Fibroblast of mammary gland (primary cell): ENCODE measurements around the gene FURIN.

Experiments
- DNase-seq: peaks from one replicate; pipeline ENCODE4 v3.0.0-alpha.2; 2010; ENCODE audit warnings: low read depth
- H3K4me3 ChIP-seq: 2 replicates; pipeline ENCODE4 v1.5.1; 2011; ENCODE audit warnings: low read depth, mild to moderate bottlenecking, low read length, moderate library complexity; ENCODE audit not compliant: control insufficient read depth
- TF ChIP-seq, protein P1 (sequence below): conservative IDR thresholded peaks from 2 replicates; pipeline ENCODE4 v1.5.1; 2011; ENCODE audit warnings: low read depth, low read length, inconsistent platforms; ENCODE audit not compliant: control insufficient read depth, insufficient read depth

Gene FURIN

DNA sequence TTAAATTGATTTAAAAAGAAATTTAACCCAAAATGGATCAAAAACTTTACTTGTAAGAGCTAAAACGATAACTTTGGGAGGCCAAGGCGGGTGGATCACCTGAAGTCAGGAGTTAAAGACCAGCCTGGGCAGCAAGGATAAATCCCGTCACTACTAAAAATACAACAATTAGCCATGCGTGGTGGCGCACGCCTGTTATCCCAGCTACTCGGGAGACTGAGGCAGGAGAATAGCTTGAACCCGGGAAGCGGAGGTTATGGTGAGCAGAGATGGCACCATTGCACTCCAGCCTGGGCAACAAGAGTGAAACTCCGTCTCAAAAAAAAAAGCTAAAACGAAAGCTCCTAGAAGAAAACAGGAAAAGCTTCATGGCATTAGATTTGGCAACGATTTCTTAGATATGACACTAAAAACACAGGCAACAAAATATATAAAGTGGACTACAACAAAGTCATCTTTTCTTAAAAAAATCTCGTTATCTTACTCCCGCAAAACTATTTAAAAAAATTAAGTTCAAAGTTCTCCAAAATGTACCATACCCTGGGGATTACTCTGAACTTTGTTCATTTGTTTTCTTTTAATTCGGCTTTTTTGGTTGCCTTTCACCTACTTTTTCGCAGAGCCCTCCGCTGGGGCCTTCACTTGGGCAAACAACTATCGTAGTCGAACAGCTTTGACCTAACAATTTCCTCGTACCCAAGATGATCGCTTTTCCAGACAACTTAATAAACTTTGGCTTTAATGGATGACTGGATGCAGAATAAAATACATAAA lies 61.0 kb downstream of the FURIN start:
- DNase-seq: peak; percentile 53
- peak overlapping the region; percentile 68 for H3K4me3 ChIP-seq
- TF ChIP-seq, protein P1, sequence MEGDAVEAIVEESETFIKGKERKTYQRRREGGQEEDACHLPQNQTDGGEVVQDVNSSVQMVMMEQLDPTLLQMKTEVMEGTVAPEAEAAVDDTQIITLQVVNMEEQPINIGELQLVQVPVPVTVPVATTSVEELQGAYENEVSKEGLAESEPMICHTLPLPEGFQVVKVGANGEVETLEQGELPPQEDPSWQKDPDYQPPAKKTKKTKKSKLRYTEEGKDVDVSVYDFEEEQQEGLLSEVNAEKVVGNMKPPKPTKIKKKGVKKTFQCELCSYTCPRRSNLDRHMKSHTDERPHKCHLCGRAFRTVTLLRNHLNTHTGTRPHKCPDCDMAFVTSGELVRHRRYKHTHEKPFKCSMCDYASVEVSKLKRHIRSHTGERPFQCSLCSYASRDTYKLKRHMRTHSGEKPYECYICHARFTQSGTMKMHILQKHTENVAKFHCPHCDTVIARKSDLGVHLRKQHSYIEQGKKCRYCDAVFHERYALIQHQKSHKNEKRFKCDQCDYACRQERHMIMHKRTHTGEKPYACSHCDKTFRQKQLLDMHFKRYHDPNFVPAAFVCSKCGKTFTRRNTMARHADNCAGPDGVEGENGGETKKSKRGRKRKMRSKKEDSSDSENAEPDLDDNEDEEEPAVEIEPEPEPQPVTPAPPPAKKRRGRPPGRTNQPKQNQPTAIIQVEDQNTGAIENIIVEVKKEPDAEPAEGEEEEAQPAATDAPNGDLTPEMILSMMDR: no peak

DNA sequence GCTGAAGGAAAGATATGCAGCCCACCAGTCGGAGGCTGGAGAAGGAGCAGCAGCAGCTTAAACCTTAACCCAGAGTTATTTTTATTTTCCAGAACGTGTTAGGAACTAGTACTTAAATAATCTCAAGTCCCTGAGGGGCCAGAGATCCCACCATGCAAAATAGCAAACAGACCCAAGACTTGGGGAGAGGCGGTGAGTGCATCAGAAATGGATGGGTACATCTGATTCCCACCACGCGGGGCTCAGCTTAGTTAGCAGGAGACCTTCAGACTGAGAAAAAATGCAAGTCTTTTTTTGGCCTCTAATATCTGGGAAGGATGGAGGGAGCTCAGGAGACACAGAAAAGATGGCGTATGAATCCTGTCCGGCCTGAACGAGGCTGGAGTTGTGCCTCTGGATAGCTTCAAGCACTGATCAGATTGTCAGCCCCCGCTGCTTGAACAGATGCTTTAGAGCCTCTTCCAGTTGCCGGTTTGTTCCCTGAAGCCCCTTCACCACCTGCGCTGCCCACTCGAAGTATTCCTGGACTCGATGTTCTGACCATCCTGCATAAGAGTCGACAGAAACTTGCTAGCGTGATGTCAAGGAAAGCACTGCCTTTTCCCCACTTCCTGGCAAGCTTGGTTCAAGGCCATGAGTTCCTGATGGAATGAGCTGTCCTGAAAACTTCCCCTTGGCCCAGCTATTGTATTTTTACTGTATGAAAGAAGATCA lies 62.6 kb downstream of the FURIN start:
- TF ChIP-seq, protein P1: no peak
- peak; percentile 50 for DNase-seq
- H3K4me3 ChIP-seq: peak overlapping the region; percentile 68

DNA sequence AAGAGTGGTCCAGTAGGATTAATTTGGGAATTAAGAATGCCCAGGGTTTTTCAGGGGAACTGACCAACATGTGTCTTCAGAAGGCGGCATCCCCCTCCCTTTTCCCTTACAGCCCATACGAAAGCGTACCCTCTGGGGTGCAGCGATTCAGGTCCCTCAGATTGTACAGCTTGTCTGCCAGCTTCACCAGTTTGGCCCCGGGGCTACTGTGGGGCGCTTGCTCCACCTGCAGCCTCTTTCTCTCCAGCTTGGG lies 63.1 kb downstream of the FURIN start:
- TF ChIP-seq, protein P1: no peak
- DNase-seq: no peak
- H3K4me3 ChIP-seq: peak overlapping the region; percentile 83

DNA sequence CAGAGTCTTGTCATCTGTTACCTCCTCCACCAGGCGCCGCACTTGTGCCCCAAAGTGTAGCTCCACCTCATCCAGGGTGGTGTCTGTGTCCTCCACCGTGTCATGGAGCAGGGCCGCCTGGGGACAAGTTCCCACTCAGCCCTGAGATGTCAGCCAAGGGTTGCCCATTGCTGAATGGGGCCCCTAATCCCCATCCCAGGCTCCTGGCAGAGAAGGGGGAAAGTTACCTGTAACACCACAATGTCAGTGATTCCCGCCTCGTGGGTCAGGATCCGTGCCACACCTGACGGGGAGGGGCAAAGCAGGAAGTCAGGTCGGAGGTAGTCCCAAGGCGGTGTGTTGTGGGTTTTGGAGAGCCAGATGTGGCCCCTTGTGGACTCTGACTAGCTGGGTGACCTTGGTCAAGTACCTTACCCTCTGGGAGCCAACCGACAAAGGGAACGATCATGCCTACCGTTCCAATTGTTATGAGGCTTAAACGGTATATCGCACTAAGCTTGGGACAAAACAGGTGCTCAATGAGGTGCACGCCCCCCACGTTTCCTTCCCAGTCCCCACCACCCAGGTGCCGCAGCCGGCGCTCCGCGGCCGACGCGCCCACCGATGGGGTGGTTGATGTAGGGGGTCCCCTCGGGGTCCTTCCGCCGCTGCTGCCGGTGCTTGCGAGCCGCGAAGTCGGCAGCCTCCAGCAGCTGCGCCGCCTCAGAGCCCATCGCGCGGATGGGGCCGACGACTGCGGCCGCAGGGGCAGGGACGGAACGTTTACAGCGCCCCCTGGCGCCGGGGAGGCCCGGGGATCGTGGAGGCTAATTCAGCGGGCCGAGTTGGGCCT lies 63.7 kb downstream of the FURIN start, which contains the start of gene HDDC3:
Gene HDDC3 (minus strand): TSS at position 722 of the 832 bp plus-strand sequence. CDS start 9 bp downstream, at position 713.
- DNase-seq: peak; percentile 76
- H3K4me3 ChIP-seq: peak within 1 kb of the TSS; percentile 83
- TF ChIP-seq, protein P1: peak; percentile 64

DNA sequence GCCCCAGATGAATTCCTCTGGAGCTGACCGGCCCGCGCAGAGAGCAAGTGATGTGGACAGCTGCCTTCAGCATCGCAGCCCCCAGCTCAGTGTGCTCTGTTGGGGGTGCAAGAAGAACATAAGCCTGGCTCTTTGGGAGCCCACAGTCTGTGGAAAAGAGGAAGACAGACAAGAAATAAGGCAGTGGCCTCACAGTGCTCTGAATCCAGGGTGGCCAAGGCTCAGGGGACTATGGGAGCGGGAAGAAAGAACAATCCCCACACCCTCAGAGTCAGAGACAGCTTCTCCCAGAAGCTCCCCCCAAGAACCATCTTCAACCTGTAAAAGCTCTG lies 64.2 kb downstream of the FURIN start:
- DNase-seq: no peak
- TF ChIP-seq, protein P1: no peak
- no peak overlapping the region for H3K4me3 ChIP-seq
